Stomach (tissue), 4 donors: ENCODE results near the gene ANP32B.
A peak's percentile ranks its signal among the peaks of the same experiment; 100 is the strongest.

Experiments used
- CTCF ChIP-seq, 7 experiments: fragments of 450-650 bp in 4 of 7; fragments of 200-600 bp in 3 of 7; sonication (generic) in 3 of 7; IDR thresholded peaks; one replicate each; pipeline ENCODE4 v1.5.1; 2016 to 2019; ENCODE audit warnings: antibody characterized with exemption in 7 of 7, control low read depth in 2 of 7, mild to moderate bottlenecking in 1 of 7
- EP300 ChIP-seq: sonication (generic); formaldehyde crosslinking; IDR thresholded peaks from one replicate; pipeline ENCODE4 v1.6.1; 2017; ENCODE audit warnings: antibody characterized with exemption
- POLR2A ChIP-seq, 4 donors: fragments of 450-650 bp; IDR thresholded peaks; one replicate each; pipeline ENCODE4 v1.6.1; 2016; ENCODE audit warnings: antibody characterized with exemption in 4 of 4, control low read depth in 2 of 4, mild to moderate bottlenecking in 1 of 4, moderate library complexity in 1 of 4
- POLR2AphosphoS5 ChIP-seq, 3 donors: sonication (generic); formaldehyde crosslinking; IDR thresholded peaks; one replicate each; pipeline ENCODE4 v1.6.1; 2016; ENCODE audit warnings: antibody characterized with exemption in 3 of 3

GRCh38 chr9:98009936-98010335 is 26.8 kb downstream of the ANP32B start:
- TF ChIP-seq CTCF (IDR thresholded peaks at IDR 0.05): no peak
- TF ChIP-seq EP300: no peak
- no peak for TF ChIP-seq POLR2A (IDR thresholded peaks at IDR 0.05)
- peak in 2 of 3 donors; percentile 8 to 45 for TF ChIP-seq POLR2AphosphoS5 (IDR thresholded peaks at IDR 0.05)
